ENCODE results near the gene FXYD7.

The FXYD7 gene

GRCh38 chr19:35157431-35157830 is 14.4 kb downstream of the FXYD7 start:
- H3K4me3 ChIP-seq (ENCODE audit: low read depth, low read length), result no peak overlapping the region
- POLR2A ChIA-PET, result no interaction called here
- no peak overlapping the region for H3K27ac ChIP-seq (ENCODE audit: extremely low read depth, low read depth, low read length)
- CTCF ChIA-PET, result interaction anchor here (0.7 to 2.0 kb wide), 4 partner anchors 8 to 41 kb away, joined by 3 to 9 read pairs (median 4); no protein-coding TSS in a partner anchor
- H3K4me1 ChIP-seq (ENCODE audit: control insufficient read depth, insufficient read depth, low read length), result peaks cover 16% of the 10 kb centered on the region
- peaks cover 4% of the 10 kb centered on the region for H3K9me3 ChIP-seq (ENCODE audit: control insufficient read depth, insufficient read depth, low read depth, low read length)
- peaks cover 43 to 58% of the 10 kb centered on the region in 2 experiments for H3K36me3 ChIP-seq (ENCODE audit: control insufficient read depth in 2 of 2, insufficient read depth in 1 of 2, low read length in 2 of 2)
- TF ChIP-seq ZNF133 (tag by site-specific recombination; IDR thresholded peaks at IDR 0.05) (no peak), BCL6B (tag by site-specific recombination; IDR thresholded peaks at IDR 0.05) (no peak), ZSCAN16 (tag by site-specific recombination; IDR thresholded peaks at IDR 0.05) (no peak)

GRCh38 chr19:35159606-35160005 is 16.6 kb downstream of the FXYD7 start:
- Histone ChIP-seq H3K4me3 (ENCODE audit: low read depth, low read length) (no peak overlapping the region), H3K36me3 (ENCODE audit: control insufficient read depth in 2 of 2, insufficient read depth in 1 of 2, low read length in 2 of 2) (peaks cover 54 to 80% of the 10 kb centered on the region in 2 experiments), H3K4me1 (ENCODE audit: control insufficient read depth, insufficient read depth, low read length) (peaks cover 10% of the 10 kb centered on the region), H3K9me3 (ENCODE audit: control insufficient read depth, insufficient read depth, low read depth, low read length) (peaks cover 7% of the 10 kb centered on the region), H3K27ac (ENCODE audit: extremely low read depth, low read depth, low read length) (no peak overlapping the region)
- ChIA-PET CTCF (interaction anchor here (0.7 to 2.1 kb wide), 4 partner anchors 16 to 286 kb away, joined by 3 to 7 read pairs (median 6); partner anchors contain the start of gene FXYD3), POLR2A (no interaction called here)
- no peak for TF ChIP-seq TCF7L2 (IDR thresholded peaks at IDR 0.05; ENCODE audit: borderline replicate concordance, low read depth, low read length)
- no peak for TF ChIP-seq HIC1 (tag by site-specific recombination; IDR thresholded peaks at IDR 0.05)
- no peak for TF ChIP-seq ZNF624 (tag by site-specific recombination; IDR thresholded peaks at IDR 0.05)
- TF ChIP-seq ZBTB10 (tag by site-specific recombination; IDR thresholded peaks at IDR 0.05), result no peak
- TF ChIP-seq ZNF692 (tag by site-specific recombination; IDR thresholded peaks at IDR 0.05), result no peak
- TF ChIP-seq ZNF747 (tag by site-specific recombination; IDR thresholded peaks at IDR 0.05), result no peak
- TF ChIP-seq ZNF596 (tag by site-specific recombination; IDR thresholded peaks at IDR 0.05), result no peak
- TF ChIP-seq ZNF391 (tag by site-specific recombination; IDR thresholded peaks at IDR 0.05; ENCODE audit: borderline replicate concordance, low read depth), result no peak
- no peak for TF ChIP-seq ZBTB49 (tag by site-specific recombination; IDR thresholded peaks at IDR 0.05; ENCODE audit: low read depth)
- TF ChIP-seq ZBTB48 (tag by site-specific recombination; IDR thresholded peaks at IDR 0.05), result no peak
- TF ChIP-seq HOXA7 (CRISPR knock-in tag; IDR thresholded peaks at IDR 0.05; ENCODE audit: borderline replicate concordance), result no peak
- no peak for TF ChIP-seq ZNF626 (tag by site-specific recombination; IDR thresholded peaks at IDR 0.05)
- TF ChIP-seq ZNF518A (tag by site-specific recombination; conservative IDR thresholded peaks at IDR 0.05; ENCODE audit: low read depth), result no peak
- TF ChIP-seq ZNF302 (tag by site-specific recombination; IDR thresholded peaks at IDR 0.05; ENCODE audit: low read depth), result no peak
- TF ChIP-seq ZFP41 (tag by site-specific recombination; IDR thresholded peaks at IDR 0.05; ENCODE audit: borderline replicate concordance), result no peak
- no peak for TF ChIP-seq ZNF548 (tag by site-specific recombination; IDR thresholded peaks at IDR 0.05)
